ENCODE results near the gene BUB3.

Gene BUB3

GRCh38 chr10:123146013-123146893, 7.9 kb upstream of the BUB3 start:
- no peak overlapping the region for H3K4me3 ChIP-seq (replicated peaks; ENCODE audit: low read depth, low read length)
- TF ChIP-seq CTCF (IDR thresholded peaks at IDR 0.05; ENCODE audit: low read depth, low read length, missing control alignments), result no peak
- DNase-seq (ENCODE audit: extremely low read depth, low read depth), result no peak

- no peak for DNase-seq (ENCODE audit: extremely low read depth, low read depth)
- no peak for TF ChIP-seq CTCF (IDR thresholded peaks at IDR 0.05; ENCODE audit: low read depth, low read length, missing control alignments)
- H3K4me3 ChIP-seq (replicated peaks; ENCODE audit: low read depth, low read length), result no peak overlapping the region
These were observed 7.1 kb upstream of the BUB3 start for GRCh38 chr10:123146894-123147634.

- no peak within 1 kb of the TSS for H3K4me3 ChIP-seq (replicated peaks; ENCODE audit: low read depth, low read length)
- no peak for DNase-seq (ENCODE audit: extremely low read depth, low read depth)
- no peak for TF ChIP-seq CTCF (IDR thresholded peaks at IDR 0.05; ENCODE audit: low read depth, low read length, missing control alignments)
These were observed 6.4 kb upstream of the BUB3 start, which contains the start of gene HMX2 for GRCh38 chr10:123147635-123148413. Gene HMX2, plus strand, starts transcription at chr10:123148136. Its CDS starts 243 bp downstream, at chr10:123148379.

GRCh38 chr10:123148414-123149161, 5.6 kb upstream of the BUB3 start:
- H3K4me3 ChIP-seq (replicated peaks; ENCODE audit: low read depth, low read length), result no peak overlapping the region
- TF ChIP-seq CTCF (IDR thresholded peaks at IDR 0.05; ENCODE audit: low read depth, low read length, missing control alignments), result no peak
- no peak for DNase-seq (ENCODE audit: extremely low read depth, low read depth)

- no peak for TF ChIP-seq CTCF (IDR thresholded peaks at IDR 0.05; ENCODE audit: low read depth, low read length, missing control alignments)
- no peak for DNase-seq (ENCODE audit: extremely low read depth, low read depth)
- no peak overlapping the region for H3K4me3 ChIP-seq (replicated peaks; ENCODE audit: low read depth, low read length)
These were observed 5.0 kb upstream of the BUB3 start for GRCh38 chr10:123149162-123149567.

All from HFF-Myc (cell line).